ENCODE data around the gene DACT1. TPM values are rescaled to one million over a fixed set of nuclear protein-coding genes. Genes with fewer than 3 reads are reported as not detected.

The DACT1 gene
- total RNA-seq, 1 donor from 2014 or later, result 30.4 TPM

- no peak for DNase-seq (ENCODE audit: low read depth)
Observed at GRCh38 chr14:58635091-58635830, 2.5 kb upstream of the DACT1 start.

DNA sequence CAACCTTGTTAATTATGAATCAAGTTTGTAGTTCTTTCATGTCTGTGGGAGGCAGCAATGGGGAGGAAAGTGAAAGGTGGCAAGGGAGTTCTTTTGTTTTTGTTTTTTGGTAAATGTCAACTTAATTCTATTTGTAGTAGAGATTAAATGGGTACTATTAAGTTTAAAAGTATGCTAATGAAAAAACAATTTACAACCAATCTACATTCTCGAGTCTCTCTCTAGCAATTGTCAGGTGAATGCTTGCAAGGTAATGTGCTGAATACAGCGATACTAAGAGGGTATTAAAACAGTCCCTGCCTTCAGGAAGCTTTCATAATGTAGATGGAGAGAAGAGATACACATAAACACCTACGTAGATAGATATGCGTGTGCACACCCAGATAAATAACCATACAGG lies 1.6 kb upstream of the DACT1 start:
- no peak for DNase-seq (ENCODE audit: low read depth)

DNA sequence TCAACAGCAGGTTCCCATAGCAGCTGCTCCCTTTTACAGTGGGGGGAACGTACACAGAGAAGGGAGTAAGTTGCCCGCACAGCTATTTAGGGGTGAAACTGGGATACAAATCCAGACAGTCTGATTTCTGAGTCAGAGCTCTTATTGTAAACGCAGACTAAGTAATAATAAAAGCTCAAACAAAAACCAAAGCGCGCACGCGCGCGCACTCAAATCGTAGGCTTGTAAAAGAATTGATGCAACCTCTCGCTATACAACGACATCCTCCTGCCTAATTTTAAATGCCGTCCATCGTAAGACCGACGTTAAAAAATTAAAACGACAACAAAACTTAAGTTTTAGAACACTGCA lies 747 bp upstream of the DACT1 start:
- DNase-seq (ENCODE audit: low read depth), result no peak

- DNase-seq (ENCODE audit: low read depth), result peak; percentile 49
Observed at GRCh38 chr14:58638231-58639197, 752 bp downstream of the DACT1 start.

DNA sequence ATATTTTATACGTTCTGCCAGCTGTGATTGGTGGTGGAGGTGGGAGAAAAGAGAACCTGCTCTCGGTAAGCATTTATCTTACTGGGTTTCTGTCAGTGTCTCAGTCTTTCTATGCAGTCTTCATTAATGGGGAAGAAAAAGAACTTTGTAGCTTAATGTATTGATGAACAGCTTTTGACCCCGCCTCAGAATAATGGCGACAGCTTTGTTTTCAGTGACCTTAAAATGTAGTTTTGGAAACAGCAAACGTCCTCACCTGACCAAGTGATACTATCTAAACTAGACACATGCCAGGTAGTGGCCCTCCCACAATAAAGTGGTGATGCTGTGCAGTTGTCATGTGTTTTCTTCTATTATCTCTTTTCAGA lies 1.4 kb downstream of the DACT1 start:
- no peak for DNase-seq (ENCODE audit: low read depth)

DNA sequence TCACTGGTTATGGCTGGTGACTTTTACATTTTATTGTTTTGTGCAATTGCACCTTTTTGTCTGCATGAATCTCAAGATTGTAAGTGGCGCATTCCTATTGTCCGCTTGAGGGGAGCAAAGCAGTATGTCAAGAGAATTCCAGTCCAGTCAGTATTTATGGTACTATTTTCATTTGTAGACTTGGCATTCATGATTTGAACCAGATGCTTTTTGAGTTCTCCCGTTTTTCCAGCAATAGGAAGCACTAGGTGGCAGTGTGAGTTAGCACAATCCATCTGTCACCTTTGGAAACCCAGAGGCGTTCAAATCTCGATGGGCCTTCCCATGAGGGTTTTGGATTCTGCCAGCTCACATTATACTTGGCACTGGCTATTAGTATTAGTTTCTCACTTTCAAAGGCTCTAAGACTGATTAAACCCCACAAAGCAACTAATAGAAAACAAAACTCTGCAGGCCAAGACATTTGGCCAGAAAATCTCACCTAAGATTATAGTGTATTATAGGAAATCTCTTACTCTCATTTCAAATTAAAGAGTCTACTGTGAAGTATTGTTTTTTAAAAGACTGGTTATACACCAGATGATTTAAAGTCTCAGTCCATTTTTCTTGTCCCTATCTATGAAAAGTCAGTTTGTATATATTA lies 2.2 kb downstream of the DACT1 start:
- peak; percentile 89 for DNase-seq (ENCODE audit: low read depth)

DNA sequence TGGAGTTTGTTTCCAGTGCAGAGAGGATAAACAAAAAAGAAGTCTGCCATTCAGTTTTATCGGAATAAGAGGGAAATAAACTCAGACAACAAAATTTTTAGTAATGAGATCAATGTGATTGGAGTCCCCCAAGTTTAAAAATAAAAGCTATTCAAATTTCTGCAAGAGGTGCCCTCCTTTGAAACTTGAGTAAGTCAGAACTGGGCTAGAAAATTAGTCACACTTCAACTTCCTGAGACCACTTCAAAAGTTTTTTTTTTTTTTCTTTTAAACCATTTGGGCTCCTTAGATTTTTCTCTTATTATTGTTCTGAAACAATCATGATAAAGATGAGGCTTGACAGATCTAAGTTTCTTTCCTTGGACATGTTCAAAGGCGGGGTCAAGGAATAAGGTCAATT lies 3.2 kb downstream of the DACT1 start:
- no peak for DNase-seq (ENCODE audit: low read depth)

DNA sequence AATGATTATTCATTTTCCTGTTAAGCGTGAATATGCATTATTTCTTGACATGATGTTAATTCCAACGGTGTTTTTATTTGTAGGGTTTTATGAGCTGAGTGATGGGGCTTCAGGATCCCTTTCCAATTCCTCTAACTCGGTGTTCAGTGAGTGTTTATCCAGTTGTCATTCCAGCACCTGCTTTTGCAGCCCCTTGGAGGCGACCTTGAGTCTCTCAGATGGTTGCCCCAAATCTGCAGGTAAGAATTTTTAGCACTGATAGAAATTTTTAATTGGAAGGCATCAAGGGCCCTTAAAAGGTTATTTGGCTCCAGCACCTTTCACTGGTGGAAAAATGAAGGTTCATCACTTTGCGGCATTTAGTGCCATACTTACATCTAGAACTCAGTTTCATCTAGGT lies 3.7 kb downstream of the DACT1 start:
- DNase-seq (ENCODE audit: low read depth), result no peak

GRCh38 chr14:58643366-58643765 lies 5.6 kb downstream of the DACT1 start:
- DNase-seq (ENCODE audit: low read depth), result no peak

DNA sequence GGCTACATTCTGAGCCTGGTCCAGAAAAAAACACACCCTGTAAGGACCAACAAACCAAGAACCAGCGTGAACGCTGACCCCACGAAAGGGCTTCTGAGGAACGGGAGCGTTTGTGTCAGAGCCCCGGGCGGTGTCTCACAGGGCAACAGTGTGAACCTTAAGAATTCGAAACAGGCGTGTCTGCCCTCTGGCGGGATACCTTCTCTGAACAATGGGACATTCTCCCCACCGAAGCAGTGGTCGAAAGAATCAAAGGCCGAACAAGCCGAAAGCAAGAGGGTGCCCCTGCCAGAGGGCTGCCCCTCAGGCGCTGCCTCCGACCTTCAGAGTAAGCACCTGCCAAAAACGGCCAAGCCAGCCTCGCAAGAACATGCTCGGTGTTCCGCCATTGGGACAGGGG lies 7.9 kb downstream of the DACT1 start:
- DNase-seq (ENCODE audit: low read depth), result no peak

- DNase-seq (ENCODE audit: low read depth), result no peak
Observed at GRCh38 chr14:58646479-58646878, 8.7 kb downstream of the DACT1 start.

DNA sequence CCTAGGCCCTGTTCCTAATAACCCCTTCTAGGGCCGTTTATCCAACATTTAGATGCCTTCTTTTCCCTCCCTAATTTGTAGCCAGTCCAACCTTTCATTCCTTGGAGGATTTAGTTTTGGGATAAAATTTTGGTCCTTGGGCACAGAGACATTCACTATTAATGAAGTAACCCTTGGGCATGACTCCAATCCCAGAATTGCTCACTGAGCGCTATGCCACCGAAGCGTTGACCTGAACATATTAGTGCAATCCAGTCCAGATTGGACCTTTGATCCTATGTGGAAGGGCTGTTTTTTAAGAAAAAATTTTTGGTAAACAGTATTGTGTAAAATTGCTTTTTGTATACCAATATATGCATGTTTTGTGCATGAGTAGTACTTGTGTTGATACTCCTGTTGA lies 10.0 kb downstream of the DACT1 start:
- DNase-seq (ENCODE audit: low read depth), result no peak

GRCh38 chr14:58650857-58651256 lies 13.1 kb downstream of the DACT1 start:
- DNase-seq (ENCODE audit: low read depth), result no peak

- DNase-seq (ENCODE audit: low read depth), result no peak
Observed at GRCh38 chr14:58656671-58657411, 19.1 kb downstream of the DACT1 start.

GRCh38 chr14:58659061-58659460 lies 21.3 kb downstream of the DACT1 start:
- DNase-seq (ENCODE audit: low read depth), result no peak

GRCh38 chr14:58659846-58660245 lies 22.1 kb downstream of the DACT1 start:
- no peak for DNase-seq (ENCODE audit: low read depth)

GRCh38 chr14:58660407-58660806 lies 22.6 kb downstream of the DACT1 start:
- DNase-seq (ENCODE audit: low read depth), result no peak

GRCh38 chr14:58662018-58662417 lies 24.3 kb downstream of the DACT1 start:
- DNase-seq (ENCODE audit: low read depth), result no peak

GRCh38 chr14:58662759-58663158 lies 25.0 kb downstream of the DACT1 start:
- no peak for DNase-seq (ENCODE audit: low read depth)

DNA sequence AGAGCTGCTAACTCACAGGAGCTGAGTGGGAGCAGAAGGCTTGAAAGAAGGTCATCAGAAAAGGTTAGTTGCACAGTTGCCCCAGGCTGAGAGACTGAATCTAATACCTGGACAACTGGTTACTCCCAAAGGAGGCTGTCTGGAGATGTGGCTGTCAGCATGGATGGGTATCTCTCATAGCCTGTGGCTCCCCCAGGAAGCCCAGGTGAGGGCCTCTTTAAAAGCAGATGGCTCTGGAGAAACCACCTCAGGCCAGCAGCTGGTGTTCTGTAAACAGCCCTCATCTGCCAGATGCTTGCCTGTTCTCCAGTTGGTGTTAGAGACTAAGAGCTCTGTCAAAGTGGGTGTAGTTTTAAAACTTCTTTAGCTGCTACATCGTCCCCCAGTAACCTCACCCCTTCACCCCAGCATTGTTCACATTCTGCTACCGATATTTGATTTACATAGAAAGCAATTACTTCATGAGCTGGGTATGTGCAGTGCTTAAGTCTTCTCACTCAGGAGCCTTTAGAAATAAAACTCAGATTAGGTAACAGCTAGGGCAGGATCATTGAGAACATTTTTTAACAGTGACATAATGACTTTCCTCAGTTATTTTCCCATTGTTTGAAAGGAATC lies 25.8 kb downstream of the DACT1 start:
- peak; percentile 50 for DNase-seq (ENCODE audit: low read depth)
